ENCODE measurements around the gene UBA52.
A peak's percentile ranks its signal among the peaks of the same experiment; 100 is the strongest.

UBA52 gene

GRCh38 chr19:18608805-18609716 lies 37.4 kb downstream of the UBA52 start:
- DNase-seq: no peak

- no peak for DNase-seq
Observed at GRCh38 chr19:18609717-18610051, 38.0 kb downstream of the UBA52 start.

DNA sequence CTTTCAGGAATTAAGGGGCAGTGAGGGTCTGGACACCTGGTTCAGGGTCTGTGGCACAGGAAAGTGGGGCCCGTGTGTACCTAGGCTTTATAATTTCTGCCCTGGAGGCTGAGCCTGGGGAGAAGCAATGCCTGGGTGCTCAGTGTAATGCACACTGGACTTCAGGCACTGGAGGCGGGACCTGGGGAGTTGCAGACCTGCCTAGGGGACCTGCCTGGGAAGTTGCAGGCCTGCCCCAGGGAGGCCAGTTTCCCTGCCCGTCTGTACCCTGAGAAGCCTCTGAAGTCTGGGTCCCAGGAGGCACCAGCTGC lies 38.5 kb downstream of the UBA52 start:
- DNase-seq: no peak

DNA sequence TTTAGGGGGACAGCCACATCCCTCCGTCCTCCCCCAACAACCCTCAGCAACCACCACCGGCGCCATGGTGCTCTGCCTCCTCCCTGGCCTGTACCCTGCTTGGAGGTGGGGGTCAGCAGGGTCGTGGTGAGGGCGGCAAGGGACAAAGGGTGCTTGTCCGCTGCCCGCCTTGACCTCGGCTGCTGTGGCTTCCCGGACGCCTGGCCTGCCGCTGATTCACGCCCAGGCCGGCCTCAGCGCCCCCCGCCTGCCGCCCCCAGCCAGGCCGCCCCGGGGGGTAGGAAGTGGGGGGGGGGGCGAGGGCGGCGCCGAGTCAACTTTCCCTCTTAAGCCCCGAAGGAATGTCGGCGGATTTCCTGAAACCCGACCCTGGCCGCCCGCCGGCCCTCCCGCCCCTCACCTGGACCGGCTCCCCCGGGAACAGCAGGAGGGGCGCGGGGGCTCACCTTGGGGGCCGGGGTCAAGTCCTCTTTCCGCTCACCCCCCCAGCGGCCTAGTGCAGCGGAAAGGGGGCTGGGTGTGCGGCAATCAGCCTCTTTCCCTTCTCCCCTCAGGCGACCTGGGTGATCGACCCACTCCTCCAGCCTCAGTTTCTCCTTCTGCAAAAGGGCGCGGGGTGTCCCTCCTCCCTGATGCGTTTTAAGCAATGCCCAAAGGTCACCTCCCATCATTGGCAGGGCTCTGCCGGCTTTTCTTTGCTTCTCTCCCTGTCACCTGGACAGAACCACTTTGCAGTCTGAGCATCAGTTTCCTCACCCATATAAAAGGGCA lies 39.1 kb downstream of the UBA52 start:
- DNase-seq: no peak

GRCh38 chr19:18611327-18612050 lies 39.8 kb downstream of the UBA52 start:
- DNase-seq: no peak

- DNase-seq: no peak
Observed at GRCh38 chr19:18612051-18612771, 40.6 kb downstream of the UBA52 start.

DNA sequence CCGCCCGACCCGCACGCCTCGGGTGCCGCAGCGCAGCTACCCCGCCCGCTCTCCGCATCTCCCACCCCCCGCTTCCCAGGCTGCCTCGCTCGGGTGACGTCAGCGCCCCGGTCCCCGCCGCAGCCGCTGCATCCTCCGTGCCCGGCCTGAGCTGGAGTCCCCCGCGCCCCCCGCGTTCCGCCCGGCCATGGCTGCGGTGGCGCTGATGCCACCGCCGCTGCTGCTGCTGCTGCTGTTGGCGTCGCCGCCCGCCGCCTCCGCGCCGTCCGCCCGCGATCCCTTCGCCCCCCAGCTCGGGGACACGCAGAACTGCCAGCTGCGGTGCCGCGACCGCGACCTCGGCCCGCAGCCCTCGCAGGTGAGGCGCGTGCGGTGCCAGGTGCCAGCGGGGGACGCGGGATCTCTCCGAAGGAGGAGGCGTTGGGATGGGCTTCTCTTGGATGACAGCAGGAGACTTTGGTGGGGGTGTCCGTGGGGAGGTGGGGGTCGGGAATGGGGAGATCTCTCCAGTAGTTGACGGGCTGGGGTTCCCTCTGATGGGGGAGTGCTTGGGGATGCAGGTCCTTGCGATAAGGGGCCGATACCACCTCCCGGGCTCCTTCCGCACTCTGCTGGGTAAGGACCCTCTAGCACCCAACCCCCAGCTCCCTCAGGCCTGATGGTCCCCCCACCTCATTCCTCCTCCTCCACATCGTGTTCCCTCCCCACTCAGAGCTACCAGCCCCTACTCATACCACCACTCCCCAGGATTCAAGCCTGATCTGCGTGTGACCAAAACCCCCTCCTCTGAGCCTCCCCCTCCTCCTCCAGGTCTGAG lies 41.3 kb downstream of the UBA52 start, which contains the start of gene TMEM59L:
Gene TMEM59L, plus strand, starts transcription at position 99 of the 817 bp plus-strand sequence. Its CDS starts 89 bp downstream, at position 188.
- DNase-seq: peak; percentile 52 to 55

DNA sequence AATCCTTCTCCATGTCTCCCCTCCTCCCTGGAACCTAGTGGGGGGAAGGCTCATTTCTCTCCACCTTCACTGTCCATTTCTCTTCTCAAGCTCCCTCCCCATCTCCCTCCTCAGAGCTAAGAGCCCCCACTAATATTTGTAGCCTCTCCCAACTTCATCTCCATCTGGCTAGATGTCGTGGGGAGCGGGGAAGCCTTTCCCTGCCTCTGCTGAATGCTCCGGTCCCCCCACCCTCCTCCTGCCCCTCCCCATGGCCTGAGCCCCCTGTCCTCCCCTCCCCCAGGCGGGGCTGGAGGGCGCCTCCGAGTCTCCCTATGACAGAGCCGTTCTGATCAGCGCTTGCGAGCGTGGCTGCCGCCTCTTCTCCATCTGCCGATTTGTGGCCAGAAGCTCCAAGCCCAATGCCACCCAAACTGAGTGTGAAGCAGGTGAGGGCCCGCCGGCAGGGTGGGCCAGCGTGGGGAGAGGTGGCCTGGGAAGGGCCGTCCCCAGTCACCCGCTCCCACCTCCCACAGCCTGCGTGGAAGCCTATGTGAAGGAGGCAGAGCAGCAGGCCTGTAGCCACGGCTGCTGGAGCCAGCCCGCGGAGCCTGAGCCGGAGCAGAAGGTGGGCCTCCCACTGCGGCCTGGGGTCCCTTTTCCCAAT lies 42.1 kb downstream of the UBA52 start:
- no peak for DNase-seq

DNA sequence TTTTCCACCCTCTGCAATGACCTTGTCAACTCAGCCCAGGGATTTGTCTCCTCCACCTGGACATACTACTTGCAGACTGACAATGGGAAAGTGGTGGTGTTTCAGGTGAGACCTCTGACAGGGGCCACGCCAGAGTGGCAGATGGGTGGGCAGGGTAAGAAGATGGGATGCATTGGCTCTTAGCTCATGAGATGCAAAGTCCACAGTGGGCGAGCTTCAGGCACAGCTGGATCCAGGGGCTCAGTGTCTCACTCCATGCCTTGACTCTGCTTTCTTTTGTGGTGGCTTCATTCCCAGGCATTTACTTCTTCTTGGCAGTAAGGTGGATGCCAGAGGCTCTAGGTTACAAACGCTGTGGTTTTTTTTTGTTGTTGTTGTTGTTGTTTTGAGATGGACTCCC lies 44.4 kb downstream of the UBA52 start:
- no peak for DNase-seq

DNA sequence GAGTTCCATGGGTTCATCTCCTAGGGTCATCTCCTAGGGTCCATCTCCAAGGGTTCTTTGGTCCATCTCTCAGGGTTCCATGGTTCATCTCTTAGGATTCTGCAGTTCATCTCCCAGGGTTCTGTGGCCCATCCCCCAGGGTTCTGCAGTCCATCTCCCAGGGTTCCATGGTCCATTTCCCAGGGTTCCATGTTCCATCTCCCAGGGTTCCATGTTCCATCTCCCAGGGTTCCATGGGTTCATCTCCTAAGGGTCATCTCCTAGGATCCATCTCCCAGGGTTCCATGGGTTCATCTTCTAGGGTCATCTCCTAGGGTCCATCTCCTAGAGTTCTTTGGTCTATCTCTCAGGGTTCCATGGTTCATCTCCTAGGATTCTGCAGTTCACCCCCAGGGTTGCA lies 45.9 kb downstream of the UBA52 start:
- DNase-seq: no peak

GRCh38 chr19:18618236-18618635 lies 46.6 kb downstream of the UBA52 start:
- DNase-seq: no peak

DNA sequence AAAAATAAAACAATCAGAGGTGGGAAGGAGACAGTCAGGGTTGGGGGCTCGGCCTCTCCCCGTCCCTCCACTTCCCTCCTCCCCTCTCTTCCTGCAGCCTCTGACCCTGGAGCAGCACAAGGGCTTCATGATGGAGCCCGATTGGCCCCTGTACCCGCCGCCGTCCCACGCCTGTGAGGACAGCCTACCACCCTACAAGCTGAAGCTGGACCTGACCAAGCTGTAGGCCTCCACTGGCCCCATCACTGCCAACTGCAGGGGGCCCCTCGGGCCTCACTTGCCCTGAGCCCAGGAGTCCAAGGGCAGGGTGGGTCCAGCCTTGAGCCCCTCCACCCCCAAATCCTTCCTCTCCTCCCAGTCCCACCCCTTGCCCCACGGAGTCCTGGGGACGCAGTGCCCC lies 48.7 kb downstream of the UBA52 start:
- no peak for DNase-seq

GRCh38 chr19:18620902-18621301 lies 49.2 kb downstream of the UBA52 start:
- DNase-seq: no peak

- no peak for DNase-seq
Observed at GRCh38 chr19:18626906-18627305, 55.2 kb downstream of the UBA52 start.

Data from stimulated activated CD4-positive, alpha-beta T cell treated with anti-CD3 and anti-CD28 coated beads, Interleukin-2, amount 100 ng/mL, for 24 hours (primary cell).